Ramos (cell line): ENCODE measurements around the gene PLPPR5.
"Not testable (repeated sequence)": the region's sequence is repeated elsewhere in the genome, so short reads cannot be mapped to it uniquely, and the experiment has no call there.

Experiments
- in situ Hi-C: fragments of 300-500 bp; cut with MboI; formaldehyde crosslinking; loops from one replicate; pipeline ENCODE4 v1.14.3; 2022; ENCODE audit warnings: low sequenced_read_pairs; ENCODE audit not compliant: unreplicated experiment

The PLPPR5 gene, protein sequence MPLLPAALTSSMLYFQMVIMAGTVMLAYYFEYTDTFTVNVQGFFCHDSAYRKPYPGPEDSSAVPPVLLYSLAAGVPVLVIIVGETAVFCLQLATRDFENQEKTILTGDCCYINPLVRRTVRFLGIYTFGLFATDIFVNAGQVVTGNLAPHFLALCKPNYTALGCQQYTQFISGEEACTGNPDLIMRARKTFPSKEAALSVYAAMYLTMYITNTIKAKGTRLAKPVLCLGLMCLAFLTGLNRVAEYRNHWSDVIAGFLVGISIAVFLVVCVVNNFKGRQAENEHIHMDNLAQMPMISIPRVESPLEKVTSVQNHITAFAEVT

DNA sequence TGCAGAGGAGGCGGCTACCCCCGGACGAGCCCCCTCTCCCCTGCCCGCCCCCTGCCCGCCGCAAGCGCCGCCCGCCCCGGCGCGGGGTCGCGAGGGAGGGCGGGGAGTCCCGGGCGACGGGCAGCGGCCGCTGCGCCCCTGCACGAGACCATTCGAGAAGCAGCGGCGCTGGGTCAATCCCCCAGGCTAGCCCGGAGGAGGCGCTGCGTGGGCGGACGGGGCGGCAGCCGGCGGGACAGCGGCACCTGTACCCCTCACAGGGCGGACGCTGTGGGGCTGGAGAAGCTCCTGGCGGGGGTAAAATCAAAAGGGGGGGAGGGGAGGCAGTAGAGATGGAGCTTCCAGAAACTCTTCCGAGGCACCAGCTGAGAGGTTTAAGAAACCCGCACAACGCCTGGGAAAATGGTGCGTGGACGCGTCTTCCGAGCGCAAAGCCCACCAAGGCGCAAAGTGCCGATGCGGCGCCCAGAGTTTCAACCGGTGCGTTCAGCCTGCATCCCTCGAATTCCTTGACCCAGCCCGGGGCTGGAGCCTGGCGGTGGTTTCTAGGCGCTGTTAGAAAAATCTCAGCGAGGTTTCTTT lies at the start of gene PLPPR5:
Gene PLPPR5, minus strand, starts transcription at position 1 of the 582 bp plus-strand sequence. CDS start 190 bp downstream, outside the sequence.
- in situ Hi-C loops = no loop called here

DNA sequence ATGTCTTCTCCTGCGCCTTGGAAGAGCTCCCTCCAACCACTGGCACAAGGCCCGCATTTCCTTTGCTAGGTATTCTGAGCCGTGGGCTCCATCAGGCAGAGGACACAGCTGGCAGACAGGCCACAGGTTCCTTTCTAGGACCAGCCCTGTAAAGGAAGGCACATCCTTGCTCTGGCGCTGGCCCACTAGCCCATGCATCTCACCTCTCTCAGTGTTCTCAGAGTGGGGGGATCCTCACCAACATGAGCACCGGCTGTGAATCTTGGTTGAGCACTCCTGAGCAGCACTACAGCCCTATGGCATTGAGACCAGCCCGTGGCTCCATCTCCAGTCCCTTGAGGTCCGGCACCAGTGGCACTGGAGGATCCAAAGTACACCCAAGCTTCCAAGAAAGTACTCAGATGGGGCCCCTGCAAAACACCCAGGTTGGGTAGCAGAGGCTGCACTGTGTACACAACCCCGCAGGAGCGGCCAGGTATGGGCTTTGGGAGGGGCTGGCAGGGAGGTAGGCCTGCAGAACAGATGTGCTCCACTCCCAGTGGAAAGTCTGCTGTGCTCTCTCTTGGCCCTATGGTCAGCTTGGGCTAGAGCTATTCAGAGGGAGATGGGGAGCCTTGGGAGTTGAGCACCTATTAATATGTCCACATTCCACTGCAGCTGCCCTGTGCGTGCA lies 47.1 kb upstream of the PLPPR5 start:
- in situ Hi-C loops = no loop called here

DNA sequence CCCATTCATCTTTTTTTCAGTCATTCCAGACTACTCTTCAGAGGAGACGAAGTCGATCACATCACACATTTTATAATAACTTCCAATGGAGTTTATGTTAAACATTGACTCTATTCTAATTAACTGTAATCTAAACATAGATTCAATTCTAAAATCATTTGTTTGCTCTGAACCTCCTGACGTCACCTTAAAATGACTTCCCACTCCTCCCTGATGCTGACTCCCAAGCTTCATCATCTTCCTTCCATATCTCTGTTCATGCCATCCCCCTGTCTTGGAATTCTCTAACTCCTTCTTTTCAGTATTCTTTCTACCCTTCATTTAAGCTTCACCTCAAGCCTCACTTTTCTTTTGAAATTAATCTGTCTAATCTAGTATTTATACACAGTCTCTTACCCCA lies 45.1 kb upstream of the PLPPR5 start:
- in situ Hi-C loops = no loop called here

DNA sequence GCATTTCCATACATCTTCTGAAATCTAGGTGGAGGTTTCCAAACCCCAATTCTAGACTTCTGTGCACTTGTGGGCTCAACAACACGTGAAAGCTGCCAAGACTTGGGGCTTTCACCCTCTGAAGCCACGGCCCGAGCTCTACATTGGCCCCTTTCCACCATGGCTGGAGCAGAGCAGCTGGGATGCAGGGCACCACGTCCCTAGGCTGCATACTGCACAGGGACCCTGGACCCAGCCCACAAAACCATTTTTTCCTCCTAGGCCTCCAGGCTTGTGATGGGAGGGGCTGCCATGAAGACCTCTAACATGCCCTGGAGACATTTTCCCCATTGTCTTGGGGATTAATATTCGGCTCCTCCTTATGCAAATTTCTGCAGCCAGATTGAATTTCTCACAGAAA lies 32.1 kb upstream of the PLPPR5 start:
- in situ Hi-C loops = not testable (repeated sequence)

DNA sequence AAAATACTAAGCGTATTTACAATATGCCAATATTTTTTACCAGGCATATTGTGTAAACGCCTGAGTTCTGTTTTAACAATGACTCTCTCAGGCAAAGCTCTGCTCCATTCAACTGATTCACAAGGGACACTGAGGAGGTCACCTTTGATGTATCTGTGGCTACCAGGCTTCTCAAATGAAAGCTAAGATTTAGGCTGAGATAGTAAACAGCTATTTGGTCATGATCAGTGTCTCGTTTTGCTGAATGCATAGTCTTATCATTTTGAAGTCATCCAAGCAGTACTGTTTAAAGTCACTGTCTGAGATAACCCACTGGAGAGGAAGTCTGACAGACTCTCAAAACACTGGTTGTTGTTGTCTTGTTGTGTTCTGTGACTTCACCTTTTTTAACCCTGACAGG lies 13.7 kb upstream of the PLPPR5 start:
- in situ Hi-C loops = no loop called here

DNA sequence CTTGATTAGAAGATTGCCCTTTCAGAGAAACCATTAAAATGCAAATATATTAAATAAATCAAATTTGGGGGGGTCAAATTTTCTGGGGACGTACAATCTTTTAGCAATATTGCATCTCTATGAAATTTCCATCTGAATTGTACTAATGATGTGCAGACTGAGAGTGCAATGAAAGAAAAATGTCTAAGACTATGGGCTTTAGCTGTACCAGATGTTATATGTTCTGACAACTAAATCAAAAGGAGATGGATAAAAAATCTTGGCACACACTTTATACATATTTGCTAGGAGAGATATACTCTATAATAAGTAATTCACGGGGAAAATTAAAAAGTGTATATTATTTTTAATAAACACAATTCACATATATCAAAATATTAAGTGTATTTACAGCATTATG lies 13.0 kb upstream of the PLPPR5 start:
- in situ Hi-C loops = no loop called here

DNA sequence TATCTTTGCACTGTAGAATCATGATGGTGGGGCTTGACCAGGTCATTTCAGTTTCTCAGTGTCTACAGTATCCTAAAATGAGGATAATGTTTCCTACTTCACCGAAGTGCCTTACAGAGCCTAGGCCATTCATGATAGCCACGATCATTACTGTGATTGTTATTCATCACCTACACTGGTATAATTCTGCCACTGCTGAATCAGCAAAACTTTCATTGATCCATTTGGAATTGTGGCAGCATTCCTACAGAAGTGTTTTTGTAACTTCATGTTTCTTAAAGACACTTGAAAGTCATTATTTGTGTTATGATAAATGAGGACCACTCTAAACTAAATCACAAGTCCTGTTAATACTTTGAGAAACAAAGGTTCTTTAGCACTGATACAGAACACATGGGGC lies 6.0 kb upstream of the PLPPR5 start:
- in situ Hi-C loops = no loop called here

DNA sequence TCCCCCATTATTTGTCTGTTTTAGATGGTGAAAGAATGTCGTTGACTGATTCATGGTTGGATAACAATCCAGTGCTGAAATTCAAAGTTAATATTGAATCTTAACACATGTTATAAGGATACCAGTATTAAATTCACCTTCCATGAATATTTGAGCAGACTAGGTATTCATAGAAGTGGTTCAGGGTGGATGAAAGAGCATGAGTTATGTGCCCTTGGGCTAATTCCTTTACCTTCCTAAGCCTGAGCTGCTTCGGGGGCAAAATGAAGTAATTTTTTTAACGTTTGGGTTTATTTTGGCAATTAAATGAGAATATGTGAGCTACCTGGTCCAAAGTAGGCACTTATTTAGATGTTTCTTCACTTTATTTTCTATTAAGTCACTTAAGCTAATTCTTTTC lies 2.7 kb upstream of the PLPPR5 start:
- in situ Hi-C loops = no loop called here

DNA sequence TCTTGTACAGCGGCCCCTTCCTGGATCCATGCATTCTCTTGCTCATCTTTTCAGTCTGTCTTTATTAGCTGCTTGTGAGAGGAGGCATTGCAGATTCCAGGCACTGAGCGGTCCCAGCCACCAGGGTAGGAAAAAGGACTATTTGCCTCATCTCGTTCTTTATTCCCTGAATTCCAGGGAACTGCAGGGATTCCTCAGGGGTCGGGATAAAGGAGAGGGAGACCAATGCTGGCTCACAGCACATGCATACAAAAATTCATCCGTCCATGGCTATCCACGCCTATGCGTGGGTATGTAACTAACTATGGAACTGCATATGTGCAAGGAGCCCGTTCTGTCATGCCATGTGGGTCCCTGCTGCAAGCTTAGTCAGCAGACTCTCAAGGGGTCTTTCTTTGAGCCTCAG lies 879 bp upstream of the PLPPR5 start:
- in situ Hi-C loops = no loop called here

DNA sequence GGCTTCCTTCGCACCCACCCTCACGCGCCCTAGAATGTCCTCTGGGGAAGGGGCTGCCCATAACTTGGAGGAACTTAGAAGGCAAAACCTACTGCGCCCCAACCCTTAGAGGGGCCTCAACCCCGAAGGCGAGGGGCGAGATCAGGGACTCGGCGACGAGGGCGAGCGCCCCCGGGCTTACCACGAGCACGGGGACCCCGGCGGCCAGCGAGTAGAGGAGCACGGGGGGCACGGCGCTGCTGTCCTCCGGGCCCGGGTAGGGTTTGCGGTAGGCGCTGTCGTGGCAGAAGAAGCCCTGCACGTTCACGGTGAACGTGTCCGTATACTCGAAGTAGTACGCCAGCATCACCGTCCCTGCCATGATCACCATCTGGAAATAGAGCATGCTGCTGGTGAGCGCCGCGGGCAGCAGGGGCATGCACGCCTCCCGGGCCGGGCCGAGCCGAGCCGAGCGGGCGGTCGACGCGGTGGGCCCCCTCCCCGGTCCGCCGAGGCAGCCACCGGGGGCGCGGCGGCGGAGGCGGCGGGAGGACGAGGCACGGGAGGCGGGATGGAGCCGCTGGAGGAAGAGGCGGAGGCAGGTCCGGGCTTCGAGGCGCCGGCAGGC lies 304 bp downstream of the PLPPR5 start:
- in situ Hi-C loops = no loop called here

DNA sequence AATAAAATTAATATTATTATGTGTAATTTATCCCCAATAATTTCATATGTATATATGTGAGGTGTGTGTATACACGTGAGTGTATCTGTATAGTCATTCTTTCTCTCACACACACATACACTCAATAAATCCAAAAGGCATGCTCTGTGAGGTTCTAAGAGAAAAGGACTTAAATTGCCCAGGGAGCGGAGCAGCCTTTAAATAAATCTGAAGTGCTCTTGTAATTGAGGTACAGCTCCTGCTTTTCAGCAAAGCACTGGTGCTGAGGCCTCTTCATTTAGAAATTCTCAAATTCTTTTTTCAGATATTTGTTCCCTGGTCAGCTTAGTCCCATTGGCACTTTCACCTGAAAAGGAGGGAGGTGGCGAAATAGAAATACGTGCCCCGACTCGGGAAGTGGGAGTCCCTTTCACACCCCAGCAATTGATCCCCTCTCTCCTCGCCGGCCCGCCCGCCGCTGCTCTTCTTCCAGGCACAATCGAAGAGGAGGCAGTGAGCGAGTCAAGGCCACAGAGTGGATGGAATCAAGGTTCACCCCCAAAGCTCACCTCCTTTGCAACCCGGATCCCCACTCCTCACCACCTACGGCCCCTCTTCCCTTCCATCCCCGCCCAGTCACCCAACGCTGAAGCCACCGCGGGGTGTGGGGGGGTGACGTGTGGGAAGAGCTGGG lies 944 bp downstream of the PLPPR5 start:
- in situ Hi-C loops = no loop called here

DNA sequence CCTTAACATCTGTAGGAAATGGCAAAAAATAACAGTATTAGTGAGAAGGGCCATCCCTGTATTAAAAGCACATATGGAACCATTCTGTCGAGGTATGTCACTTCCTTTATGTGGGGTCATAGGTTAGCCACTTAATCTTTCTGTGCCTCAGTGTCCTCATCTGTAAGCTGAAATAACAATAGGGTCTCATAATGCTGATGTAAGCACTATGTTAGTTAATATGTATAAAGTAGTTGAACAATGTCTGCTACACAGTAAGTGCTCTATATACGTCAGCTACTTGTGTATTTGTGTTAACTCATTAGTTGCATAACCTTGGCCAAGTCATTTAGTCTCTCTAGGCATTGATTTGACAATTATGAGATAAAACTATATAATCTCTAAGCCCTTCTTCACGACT lies 11.8 kb downstream of the PLPPR5 start:
- in situ Hi-C loops = no loop called here

DNA sequence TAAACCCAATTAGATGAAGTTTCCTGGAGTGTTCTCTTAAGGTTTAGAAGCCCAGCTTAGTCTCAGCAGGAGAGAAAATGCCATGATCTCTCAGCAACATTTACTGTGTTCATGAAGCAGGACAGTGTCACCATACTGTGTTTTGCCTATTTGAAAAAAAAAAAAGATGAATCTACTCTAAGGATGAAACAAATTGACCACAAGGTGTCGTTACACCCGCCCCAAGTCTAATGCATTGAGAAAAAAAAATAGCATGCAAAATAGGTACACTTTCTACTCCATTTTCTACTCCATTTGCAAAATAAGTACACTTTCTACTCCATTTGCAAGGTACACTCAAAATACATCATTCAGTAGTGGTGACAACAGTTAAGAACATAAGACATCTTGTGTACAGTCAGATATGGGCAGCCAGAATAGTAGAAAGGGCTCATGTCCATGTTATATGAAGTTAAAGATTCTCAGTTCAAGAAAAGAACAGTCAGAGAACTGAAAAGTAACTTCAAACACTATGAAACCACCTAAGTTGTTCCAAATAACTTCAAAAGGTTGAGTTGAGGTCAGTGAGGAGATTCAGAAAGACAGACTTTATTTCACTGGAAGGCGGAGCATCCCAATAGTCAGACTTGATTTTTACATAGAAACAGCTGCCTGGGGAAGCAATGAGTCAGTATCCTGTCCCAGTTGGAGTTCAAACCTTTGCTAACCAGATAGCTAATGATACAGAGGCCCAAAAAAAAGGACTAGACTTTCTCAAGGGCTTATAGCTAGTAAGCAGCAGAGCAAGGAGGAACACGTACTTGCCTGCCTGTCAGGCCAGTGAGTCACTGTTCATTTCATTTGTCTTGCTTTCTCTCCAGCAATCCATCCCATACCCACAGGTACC lies 13.3 kb downstream of the PLPPR5 start:
- in situ Hi-C loops = no loop called here

DNA sequence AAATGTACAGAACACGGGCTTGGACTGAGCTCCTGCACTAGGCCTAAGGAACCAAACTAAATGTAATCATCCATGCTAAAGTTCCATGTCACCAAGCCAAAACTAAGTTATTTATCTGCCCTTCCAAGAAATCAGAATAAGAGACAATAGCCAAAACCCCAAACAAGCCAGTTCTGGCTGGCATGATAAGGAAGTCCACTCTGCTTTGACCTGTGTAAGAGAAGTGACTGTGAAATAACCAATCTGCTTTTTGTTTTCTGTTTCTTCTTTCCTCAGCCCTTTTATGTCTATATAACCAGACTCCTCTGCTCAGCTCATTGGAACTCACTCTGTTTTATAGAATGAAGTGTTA lies 15.1 kb downstream of the PLPPR5 start:
- in situ Hi-C loops = no loop called here

DNA sequence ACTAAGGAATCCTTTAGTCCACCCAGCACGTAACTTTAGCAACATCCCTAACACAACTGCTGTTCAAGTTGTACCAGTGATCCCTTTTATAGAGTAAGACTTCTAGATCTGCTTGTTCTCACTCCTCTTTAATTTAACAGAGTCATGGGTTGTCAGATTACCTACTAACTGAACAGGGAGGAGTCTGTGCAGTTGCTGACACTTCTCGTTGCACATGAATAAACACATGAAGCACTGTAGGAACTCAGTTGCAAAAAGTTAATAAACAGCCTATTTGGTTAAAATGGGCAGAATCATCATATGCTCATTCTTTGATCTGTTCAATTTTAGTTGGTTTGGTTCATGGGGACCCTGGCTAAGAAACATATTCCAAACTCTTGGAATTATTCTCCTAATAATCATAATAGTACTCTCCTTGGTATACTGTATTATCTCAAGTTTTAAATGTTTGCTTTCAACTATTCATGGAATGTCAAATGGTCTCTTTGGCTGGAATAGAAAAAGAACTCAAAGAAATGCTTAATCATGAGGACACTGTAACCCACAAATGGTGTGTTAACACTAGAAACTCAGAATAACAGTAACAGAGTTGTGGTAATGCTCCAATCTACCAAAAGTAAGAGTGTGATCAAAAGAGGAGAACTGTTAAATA lies 15.6 kb downstream of the PLPPR5 start:
- in situ Hi-C loops = no loop called here

DNA sequence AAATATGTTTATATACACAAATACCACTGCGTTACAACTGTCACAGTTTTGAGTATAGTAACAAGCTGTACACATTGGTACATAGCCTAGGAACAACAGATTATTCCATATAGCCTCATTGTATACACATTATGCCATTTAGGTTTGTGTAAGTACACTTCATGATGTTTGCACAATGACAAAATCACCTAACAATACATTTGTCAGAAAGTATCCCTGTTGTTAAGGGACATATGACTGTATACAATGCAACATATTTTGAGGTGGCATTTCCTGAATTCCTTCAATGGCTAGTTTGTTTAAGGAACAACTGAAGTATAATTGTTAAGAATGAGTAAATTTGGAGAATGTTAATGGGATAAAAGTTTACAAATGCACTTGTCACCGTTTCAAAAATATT lies 19.0 kb downstream of the PLPPR5 start:
- in situ Hi-C loops = no loop called here

DNA sequence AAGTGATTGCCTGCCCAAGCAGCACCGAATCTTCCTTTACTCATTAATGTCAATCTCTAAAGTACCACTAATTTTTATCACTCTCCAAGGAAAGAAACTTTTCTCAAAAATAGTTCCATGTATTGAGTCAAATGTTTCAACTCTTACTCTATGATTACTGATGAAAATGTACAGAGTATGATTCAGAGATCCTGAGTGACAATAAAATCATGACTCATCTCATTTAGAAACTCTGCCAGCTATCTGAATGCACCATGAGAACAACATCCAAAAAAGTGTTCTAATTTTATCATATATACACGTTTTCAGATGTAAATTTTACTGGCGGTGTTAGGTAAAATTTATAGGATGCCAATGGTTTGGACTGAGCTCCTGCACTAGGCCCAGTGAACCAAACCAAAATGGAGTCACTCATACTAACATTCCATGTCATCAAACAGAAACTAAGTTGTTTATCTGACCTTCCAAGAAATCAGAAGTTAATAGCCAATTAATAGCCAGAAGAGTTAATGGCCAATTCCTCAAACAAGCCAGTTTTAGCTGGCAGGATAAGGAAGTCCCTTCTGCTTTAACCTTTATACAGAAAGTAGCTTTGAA lies 22.6 kb downstream of the PLPPR5 start:
- in situ Hi-C loops = no loop called here

DNA sequence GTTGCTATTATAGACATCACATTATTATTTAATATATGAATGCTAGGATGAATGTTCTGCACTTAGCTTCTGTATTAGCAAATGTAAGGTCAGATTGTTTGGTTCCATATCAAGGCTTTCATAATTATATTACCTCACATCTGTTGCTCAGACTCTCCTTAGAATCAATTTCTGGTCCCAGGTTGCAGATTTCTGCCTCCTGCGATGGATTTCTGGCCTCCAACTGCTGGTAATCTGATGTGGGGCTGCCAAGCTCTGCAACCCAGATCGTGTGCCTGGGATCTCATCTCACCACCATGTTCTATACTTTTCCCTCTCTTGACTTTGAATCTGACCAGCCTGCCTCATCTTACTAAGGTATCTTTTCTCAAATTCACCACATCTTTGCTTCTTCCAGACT lies 25.2 kb downstream of the PLPPR5 start:
- in situ Hi-C loops = no loop called here

DNA sequence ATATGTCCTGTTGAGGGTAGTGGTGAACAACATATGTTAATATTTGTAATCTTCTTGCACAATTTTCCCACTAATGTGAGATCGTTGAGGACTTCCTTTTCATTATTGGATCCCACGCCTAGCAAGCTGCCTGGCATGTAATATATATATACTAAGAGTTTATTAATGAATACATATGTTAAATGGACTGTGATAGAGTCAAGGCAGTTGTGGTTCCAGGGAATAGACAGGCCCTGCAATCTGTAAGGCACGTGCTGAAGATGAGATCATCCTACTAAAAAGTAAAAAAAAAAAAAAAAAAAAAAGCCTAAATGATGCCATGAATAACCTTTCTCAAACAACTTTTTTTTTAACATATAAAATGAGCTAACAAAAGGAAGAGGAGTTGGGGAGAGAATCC lies 28.9 kb downstream of the PLPPR5 start:
- in situ Hi-C loops = no loop called here
